H9 (cell line): ENCODE results near the gene TBXAS1. TPM values are rescaled to one million over a fixed set of nuclear protein-coding genes. Genes with fewer than 3 reads are reported as not detected.

Experiments used
- DNase-seq: peaks from one replicate; pipeline ENCODE4 v3.0.0-alpha.2; 2017
- H2AFZ ChIP-seq: one replicate; pipeline ENCODE4 v1.6.1; 2013; ENCODE audit warnings: mild to moderate bottlenecking, low read length, control low read depth, moderate library complexity
- H2AK5ac ChIP-seq: 2 replicates; pipeline ENCODE4 v1.6.1; 2013; ENCODE audit warnings: low read length, control low read depth, mixed read lengths; ENCODE audit not compliant: insufficient read length
- H2BK120ac ChIP-seq: one replicate; pipeline ENCODE4 v1.6.1; 2013; ENCODE audit warnings: low read depth, mild to moderate bottlenecking, low read length, control low read depth, inconsistent platforms; ENCODE audit not compliant: poor library complexity, severe bottlenecking
- H2BK12ac ChIP-seq: 2 replicates; pipeline ENCODE4 v1.6.1; 2013; ENCODE audit warnings: low read length, control low read depth, mixed read lengths, low read depth; ENCODE audit not compliant: insufficient read length
- H2BK15ac ChIP-seq: 2 replicates; pipeline ENCODE4 v1.6.1; 2013; ENCODE audit warnings: low read depth, low read length, control low read depth
- H2BK20ac ChIP-seq: one replicate; pipeline ENCODE4 v1.6.1; 2013; ENCODE audit warnings: low read depth, mild to moderate bottlenecking, low read length, control low read depth, inconsistent platforms; ENCODE audit not compliant: poor library complexity, severe bottlenecking
- H2BK5ac ChIP-seq: 2 replicates; pipeline ENCODE4 v1.6.1; 2013; ENCODE audit warnings: low read length, control low read depth, mixed read lengths; ENCODE audit not compliant: insufficient read length
- H3K14ac ChIP-seq: 2 replicates; pipeline ENCODE4 v1.6.1; 2013; ENCODE audit warnings: low read length, control low read depth; ENCODE audit not compliant: insufficient read depth
- H3K18ac ChIP-seq: 2 replicates; pipeline ENCODE4 v1.6.1; 2013; ENCODE audit warnings: low read depth, mild to moderate bottlenecking, mixed read lengths, low read length, control low read depth; ENCODE audit not compliant: insufficient read length
- H3K23ac ChIP-seq: 2 replicates; pipeline ENCODE4 v1.6.1; 2013; ENCODE audit warnings: low read length, control low read depth, mixed read lengths, low read depth; ENCODE audit not compliant: insufficient read length
- H3K23me2 ChIP-seq: 2 replicates; pipeline ENCODE4 v1.6.1; 2013; ENCODE audit warnings: low read depth, mild to moderate bottlenecking, mixed read lengths, low read length, control low read depth; ENCODE audit not compliant: insufficient read length, poor library complexity, severe bottlenecking
- H3K27ac ChIP-seq: 2 replicates; pipeline ENCODE4 v1.5.1; 2013; ENCODE audit warnings: low read length, control low read depth, mixed read lengths, low read depth; ENCODE audit not compliant: insufficient read length
- H3K27me3 ChIP-seq: 2 replicates; pipeline ENCODE4 v1.6.1; 2013; ENCODE audit warnings: low read length, control low read depth, inconsistent platforms; ENCODE audit not compliant: insufficient read depth
- H3K4ac ChIP-seq: 2 replicates; pipeline ENCODE4 v1.6.1; 2013; ENCODE audit warnings: low read depth, mild to moderate bottlenecking, control low read depth, inconsistent platforms, low read length, moderate library complexity
- H3K4me1 ChIP-seq: 2 replicates; pipeline ENCODE4 v1.6.1; 2013; ENCODE audit warnings: low read length, control low read depth, inconsistent platforms; ENCODE audit not compliant: insufficient read depth
- H3K4me2 ChIP-seq: 2 replicates; pipeline ENCODE4 v1.6.1; 2013; ENCODE audit warnings: low read length, control low read depth, mixed read lengths; ENCODE audit not compliant: insufficient read length, insufficient read depth
- H3K56ac ChIP-seq: 2 replicates; pipeline ENCODE4 v1.6.1; 2013; ENCODE audit warnings: low read depth, mild to moderate bottlenecking, mixed read lengths, low read length, control low read depth; ENCODE audit not compliant: insufficient read length
- H3K79me1 ChIP-seq: 2 replicates; pipeline ENCODE4 v1.6.1; 2013; ENCODE audit warnings: low read depth, mild to moderate bottlenecking, moderate library complexity, low read length, control low read depth, inconsistent platforms; ENCODE audit not compliant: insufficient read depth, poor library complexity, severe bottlenecking
- H3K79me2 ChIP-seq: 2 replicates; pipeline ENCODE4 v1.6.1; 2013; ENCODE audit warnings: low read length, control low read depth, inconsistent platforms; ENCODE audit not compliant: insufficient read depth
- H3K9ac ChIP-seq: 2 replicates; pipeline ENCODE4 v1.6.1; 2013; ENCODE audit warnings: low read length, control low read depth, mixed read lengths; ENCODE audit not compliant: insufficient read length; ENCODE audit errors: extremely low read depth
- H3K9me3 ChIP-seq: one replicate; pipeline ENCODE4 v1.6.1; 2013; ENCODE audit warnings: low read depth, low read length, inconsistent platforms; ENCODE audit not compliant: control insufficient read depth
- H3T11ph ChIP-seq: one replicate; pipeline ENCODE4 v1.6.1; 2013; ENCODE audit warnings: mild to moderate bottlenecking, low read length, control low read depth, inconsistent platforms
- H4K20me1 ChIP-seq: one replicate; pipeline ENCODE4 v1.6.1; 2013; ENCODE audit not compliant: control insufficient read depth, insufficient read length, insufficient read depth
- H4K5ac ChIP-seq: 2 replicates; pipeline ENCODE4 v1.6.1; 2013; ENCODE audit warnings: low read depth, mild to moderate bottlenecking, mixed read lengths, low read length, control low read depth; ENCODE audit not compliant: insufficient read length
- H4K8ac ChIP-seq: replicated peaks from 2 replicates; pipeline ENCODE4 v1.6.1; 2013; ENCODE audit warnings: low read length, control low read depth, mixed read lengths, low read depth; ENCODE audit not compliant: insufficient read length
- H4K91ac ChIP-seq: 2 replicates; pipeline ENCODE4 v1.6.1; 2013; ENCODE audit warnings: low read depth, mild to moderate bottlenecking, moderate library complexity, mixed read lengths, low read length, control low read depth; ENCODE audit not compliant: insufficient read length
- H3K27ac Mint-ChIP-seq, 3 experiments: 2 replicates in 2 of 3; 3 replicates in 1 of 3; pipeline ENCODE4 v1.8.0; 2020 to 2021; ENCODE audit warnings: mixed read lengths in 3 of 3, mild to moderate bottlenecking in 1 of 3, moderate library complexity in 1 of 3
- H3K27me3 Mint-ChIP-seq: 2 replicates; pipeline ENCODE4 v1.8.0; 2021; ENCODE audit warnings: low read depth, mild to moderate bottlenecking, moderate library complexity, mixed read lengths
- H3K36me3 Mint-ChIP-seq, 3 experiments: 2 replicates in 2 of 3; 3 replicates in 1 of 3; pipeline ENCODE4 v1.8.0; 2020 to 2021; ENCODE audit warnings: low read depth in 3 of 3, mixed read lengths in 3 of 3; ENCODE audit not compliant: insufficient read depth in 1 of 3
- H3K4me1 Mint-ChIP-seq, 2 experiments: 2 replicates each; pipeline ENCODE4 v1.8.0; 2020; ENCODE audit warnings: mixed read lengths in 2 of 2
- H3K4me3 Mint-ChIP-seq, 2 experiments: 2 replicates in 1 of 2; 3 replicates in 1 of 2; pipeline ENCODE4 v1.8.0; 2020 to 2021; ENCODE audit warnings: mild to moderate bottlenecking in 2 of 2, mixed read lengths in 2 of 2, moderate library complexity in 1 of 2
- H3K9me3 Mint-ChIP-seq, 2 experiments: 2 replicates in 1 of 2; 3 replicates in 1 of 2; pipeline ENCODE4 v1.8.0; 2020; ENCODE audit warnings: mild to moderate bottlenecking in 2 of 2, mixed read lengths in 2 of 2, moderate library complexity in 1 of 2
- CTCF ChIP-seq: fragments of 200-600 bp; sonication (generic); conservative IDR thresholded peaks from 3 replicates; pipeline ENCODE4 v1.8.0; 2021; ENCODE audit warnings: antibody characterized with exemption, mild to moderate bottlenecking
- WGBS: extraction: QIAGEN DNeasy Blood & Tissue Kit; methylation state at CpG from one replicate; pipeline ENCODE4 v1.1.7; 2013; ENCODE audit warnings: missing lambda C conversion rate, low lambda C conversion rate, mixed read lengths; ENCODE audit not compliant: insufficient read length; ENCODE audit errors: extremely low coverage; 5-methylcytosine and 5-hydroxymethylcytosine counted together
- total RNA-seq: library from RNA; stranded (reverse); gene quantifications from 2 replicates; pipeline ENCODE4 v1.2.1, GENCODE V29; 2021

The TBXAS1 gene
- total RNA-seq, 1 experiment from 2014 or later, result 0.39 TPM

DNA sequence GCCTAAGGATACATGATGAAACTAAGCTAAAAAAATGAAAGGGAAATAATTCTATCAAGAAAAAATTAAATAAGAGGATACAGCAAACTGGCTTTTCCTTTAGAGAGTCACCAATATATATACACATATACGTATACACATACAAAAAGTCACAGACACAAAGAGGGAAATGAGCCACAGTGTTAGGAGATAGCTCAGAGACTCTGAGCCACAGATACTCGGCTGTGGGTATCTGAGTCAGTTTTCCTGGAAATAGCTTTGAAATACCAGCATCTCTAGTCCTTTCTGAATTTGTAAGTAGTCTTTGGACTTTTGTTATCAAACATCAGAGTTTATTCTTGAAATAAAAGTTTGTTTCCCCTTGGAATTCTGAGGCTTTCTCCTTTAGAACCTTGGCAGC, 111.8 kb downstream of the TBXAS1 start:
- WGBS, result no CpG with 5 or more reads among the region's 2 CpGs
- Histone ChIP-seq H3K4me2 (no peak overlapping the region), H4K91ac (no peak overlapping the region), H2BK12ac (no peak overlapping the region), H3K9ac (no peak overlapping the region), H3K4ac (no peak overlapping the region), H4K20me1 (no peaks in the 10 kb centered on the region), H2BK20ac (no peak overlapping the region), H2BK120ac (no peak overlapping the region), H3K9me3 (no peaks in the 10 kb centered on the region), H3K79me1 (no peaks in the 10 kb centered on the region), H3K14ac (no peak overlapping the region), H2AFZ (no peak overlapping the region), H3K18ac (no peak overlapping the region), H3K56ac (no peak overlapping the region), H2BK5ac (no peak overlapping the region), H2AK5ac (no peak overlapping the region), H3K23me2 (no peaks in the 10 kb centered on the region), H4K8ac (no peak overlapping the region), H3T11ph (no peak overlapping the region), H3K27me3 (no peaks in the 10 kb centered on the region), H3K27ac (no peak overlapping the region), H4K5ac (no peak overlapping the region), H3K79me2 (no peaks in the 10 kb centered on the region), H3K4me1 (peaks cover 4% of the 10 kb centered on the region; the same call in 1 of the 2 replicates), H2BK15ac (no peak overlapping the region), H3K23ac (no peak overlapping the region)
- DNase-seq, result no peak
- Mint-ChIP-seq H3K27ac (no peak overlapping the region), H3K9me3 (peaks cover 4% of the 10 kb centered on the region in 2 experiments; a peak in 1 of 5 replicates), H3K27me3 (peaks cover 11% of the 10 kb centered on the region), H3K4me3 (no peak overlapping the region), H3K36me3 (peaks cover 0 to 4% (median 0%) of the 10 kb centered on the region in 3 experiments; a peak in 2 of 7 replicates), H3K4me1 (peaks cover 23 to 26% of the 10 kb centered on the region in 2 experiments)
- TF ChIP-seq CTCF, result no peak
